Stimulated activated CD4-positive, alpha-beta T cell treated with anti-CD3 and anti-CD28 coated beads, TNF-alpha, amount 100 ng/mL, for 4 hours (primary cell): ENCODE data around the gene USP6NL.
A peak's percentile ranks its signal among the peaks of the same experiment; 100 is the strongest.
"Not testable (repeated sequence)": the region's sequence is repeated elsewhere in the genome, so short reads cannot be mapped to it uniquely, and the experiment has no call there.

Source experiments
- DNase-seq, 3 experiments: peaks; one replicate each; pipeline ENCODE4 v3.0.0-alpha.2; 2020; ENCODE audit warnings: low read depth in 3 of 3

Gene USP6NL

GRCh38 chr10:11611248-11612020 lies at the start of gene USP6NL:
USP6NL (minus strand) TSS chr10:11611650; CDS start chr10:11597634, 14,016 bp downstream.
- peak; percentile 30 to 50 (median 49) for DNase-seq

- no peak for DNase-seq
These were observed 47.4 kb upstream of the USP6NL start for GRCh38 chr10:11658801-11659368.

GRCh38 chr10:11655836-11656235 lies 44.4 kb upstream of the USP6NL start:
- DNase-seq = no peak

GRCh38 chr10:11654659-11655058 lies 43.2 kb upstream of the USP6NL start:
- no peak for DNase-seq

GRCh38 chr10:11653758-11654471 lies 42.5 kb upstream of the USP6NL start:
- no peak for DNase-seq

- DNase-seq = no peak
These were observed 36.2 kb upstream of the USP6NL start for GRCh38 chr10:11647676-11648075.

GRCh38 chr10:11646450-11646849 lies 35.0 kb upstream of the USP6NL start:
- DNase-seq = no peak

GRCh38 chr10:11643039-11643438 lies 31.6 kb upstream of the USP6NL start:
- DNase-seq = no peak

- no peak for DNase-seq
These were observed 31.1 kb upstream of the USP6NL start for GRCh38 chr10:11642566-11642965.

- DNase-seq = no peak
These were observed 28.7 kb upstream of the USP6NL start for GRCh38 chr10:11639849-11640764.

GRCh38 chr10:11639362-11639761 lies 27.9 kb upstream of the USP6NL start:
- no peak for DNase-seq

GRCh38 chr10:11638055-11638698 lies 26.7 kb upstream of the USP6NL start:
- no peak for DNase-seq

GRCh38 chr10:11636697-11637303 lies 25.4 kb upstream of the USP6NL start:
- DNase-seq = no peak

- no peak for DNase-seq
These were observed 20.6 kb upstream of the USP6NL start for GRCh38 chr10:11631890-11632587.

GRCh38 chr10:11631291-11631690 lies 19.8 kb upstream of the USP6NL start:
- no peak for DNase-seq

- no peak for DNase-seq
These were observed 18.3 kb upstream of the USP6NL start for GRCh38 chr10:11629731-11630130.

- not testable (repeated sequence) for DNase-seq
These were observed 16.5 kb upstream of the USP6NL start for GRCh38 chr10:11627941-11628340.

- no peak for DNase-seq
These were observed 14.6 kb upstream of the USP6NL start for GRCh38 chr10:11626071-11626470.

- no peak for DNase-seq
These were observed 13.7 kb upstream of the USP6NL start for GRCh38 chr10:11625019-11625735.

- no peak for DNase-seq
These were observed 5.8 kb upstream of the USP6NL start for GRCh38 chr10:11617233-11617632.
